WTC11 (cell line): Measurements from ENCODE around the gene AHR. TPM values are rescaled to one million over a fixed set of nuclear protein-coding genes. Genes with fewer than 3 reads are reported as not detected.

Experiments
- ATAC-seq: fragments of 200-7000 bp; cut with Tn5 transposase; 2 replicates; pipeline ENCODE4 v1.10.0; 2021; ENCODE audit warnings: mild to moderate bottlenecking, moderate library complexity
- CTCF ChIA-PET: fragments of 300-600 bp; sonication (Branson Sonifier 250); formaldehyde crosslinking; loops from one replicate; lab custom pipeline; 2021; ENCODE audit warnings: antibody characterized with exemption; lab: Charles Lee
- POLR2A ChIA-PET: fragments of 350-600 bp; sonication (Branson Sonifier 250); formaldehyde crosslinking; loops from one replicate; lab custom pipeline; 2021; ENCODE audit warnings: antibody characterized with exemption; lab: Charles Lee
- DNase-seq: peaks from one replicate; pipeline ENCODE4 v3.0.0; 2021; ENCODE audit warnings: low spot score
- H3K27ac Mint-ChIP-seq: 2 replicates; pipeline ENCODE4 v1.8.0; 2021; ENCODE audit warnings: mixed read lengths
- H3K27me3 Mint-ChIP-seq: 2 replicates; pipeline ENCODE4 v1.8.0; 2021; ENCODE audit warnings: low read depth, mild to moderate bottlenecking, moderate library complexity, mixed read lengths
- H3K36me3 Mint-ChIP-seq: 2 replicates; pipeline ENCODE4 v1.8.0; 2021; ENCODE audit warnings: mixed read lengths
- H3K4me1 Mint-ChIP-seq: 2 replicates; pipeline ENCODE4 v1.8.0; 2022; ENCODE audit warnings: mixed read lengths
- H3K4me3 Mint-ChIP-seq: 2 replicates; pipeline ENCODE4 v1.8.0; 2021; ENCODE audit warnings: mild to moderate bottlenecking, moderate library complexity, mixed read lengths
- H3K9me3 Mint-ChIP-seq: 2 replicates; pipeline ENCODE4 v1.8.0; 2021; ENCODE audit warnings: mixed read lengths
- ATF2 ChIP-seq: sonication (generic); formaldehyde crosslinking; IDR thresholded peaks from 2 replicates; pipeline ENCODE4 v1.8.1; 2022; ENCODE audit warnings: low read depth, missing genetic modification reagents, borderline replicate concordance
- CBFB ChIP-seq: sonication (generic); formaldehyde crosslinking; IDR thresholded peaks from 2 replicates; pipeline ENCODE4 v1.8.1; 2022; ENCODE audit warnings: mild to moderate bottlenecking, low read depth, missing genetic modification reagents
- CTCF ChIP-seq: fragments of 200-600 bp; IDR thresholded peaks from 2 replicates; pipeline ENCODE4 v1.8.0; 2022; ENCODE audit warnings: antibody characterized with exemption
- ESRRA ChIP-seq: sonication (generic); formaldehyde crosslinking; IDR thresholded peaks from 2 replicates; pipeline ENCODE4 v1.8.1; 2022; ENCODE audit warnings: mild to moderate bottlenecking, missing genetic modification reagents, borderline replicate concordance
- FOXP1 ChIP-seq: sonication (generic); formaldehyde crosslinking; IDR thresholded peaks from 2 replicates; pipeline ENCODE4 v1.8.0; 2022; ENCODE audit warnings: missing genetic modification reagents, mild to moderate bottlenecking, moderate library complexity, borderline replicate concordance
- GRHL2 ChIP-seq: fragments of 250-450 bp; sonication (Bioruptor Pico); IDR thresholded peaks from 2 replicates; pipeline ENCODE4 v1.8.0; 2022; ENCODE audit warnings: mild to moderate bottlenecking, moderate library complexity; ENCODE audit not compliant: insufficient replicate concordance, severe bottlenecking
- HMGA2 ChIP-seq: fragments of 250-450 bp; sonication (Bioruptor Pico); IDR thresholded peaks from 2 replicates; pipeline ENCODE4 v1.4.0; 2021; ENCODE audit warnings: mild to moderate bottlenecking, moderate library complexity
- IRF2 ChIP-seq: sonication (generic); formaldehyde crosslinking; IDR thresholded peaks from 2 replicates; pipeline ENCODE4 v1.8.0; 2022; ENCODE audit warnings: low read depth, missing genetic modification reagents, borderline replicate concordance
- MXD4 ChIP-seq: fragments of 250-450 bp; sonication (Bioruptor Pico); IDR thresholded peaks from 2 replicates; pipeline ENCODE4 v1.8.0; 2021; ENCODE audit warnings: mild to moderate bottlenecking, moderate library complexity, borderline replicate concordance
- MYBL2 ChIP-seq: sonication (generic); formaldehyde crosslinking; IDR thresholded peaks from 2 replicates; pipeline ENCODE4 v1.8.1; 2023; ENCODE audit warnings: mild to moderate bottlenecking, moderate library complexity, missing genetic modification reagents
- NFATC4 ChIP-seq: fragments of 250-450 bp; sonication (Bioruptor Pico); IDR thresholded peaks from 2 replicates; pipeline ENCODE4 v1.9.0; 2021; ENCODE audit warnings: mild to moderate bottlenecking
- PRRX2 ChIP-seq: fragments of 250-450 bp; sonication (Bioruptor Pico); IDR thresholded peaks from 2 replicates; pipeline ENCODE4 v1.8.0; 2021; ENCODE audit warnings: mild to moderate bottlenecking
- SOX15 ChIP-seq: fragments of 250-450 bp; sonication (Bioruptor Pico); IDR thresholded peaks from 2 replicates; pipeline ENCODE4 v1.9.0; 2021; ENCODE audit warnings: mild to moderate bottlenecking
- TEAD1 ChIP-seq: sonication (generic); formaldehyde crosslinking; IDR thresholded peaks from 2 replicates; pipeline ENCODE4 v1.8.0; 2022; ENCODE audit warnings: mild to moderate bottlenecking, missing genetic modification reagents
- TEAD4 ChIP-seq: sonication (generic); formaldehyde crosslinking; IDR thresholded peaks from 2 replicates; pipeline ENCODE4 v1.8.0; 2022; ENCODE audit warnings: mild to moderate bottlenecking, missing genetic modification reagents
- ZNF138 ChIP-seq: sonication (generic); formaldehyde crosslinking; conservative IDR thresholded peaks from 2 replicates; pipeline ENCODE4 v1.8.1; 2022; ENCODE audit warnings: mild to moderate bottlenecking, moderate library complexity, missing genetic modification reagents
- ZNF396 ChIP-seq: fragments of 250-450 bp; sonication (Bioruptor Pico); IDR thresholded peaks from 2 replicates; pipeline ENCODE4 v1.8.0; 2021; ENCODE audit warnings: mild to moderate bottlenecking, moderate library complexity, borderline replicate concordance
- ZNF423 ChIP-seq: fragments of 250-450 bp; sonication (Bioruptor Pico); IDR thresholded peaks from 2 replicates; pipeline ENCODE4 v2.1.2; 2022; ENCODE audit warnings: mild to moderate bottlenecking, moderate library complexity
- ZNF512 ChIP-seq: sonication (generic); formaldehyde crosslinking; IDR thresholded peaks from 2 replicates; pipeline ENCODE4 v1.8.1; 2022; ENCODE audit warnings: missing genetic modification reagents, borderline replicate concordance
- total RNA-seq: library from RNA; stranded (reverse); gene quantifications from 3 replicates; pipeline ENCODE4 v1.2.3, GENCODE V29; 2021
- TF ChIP-seq, protein P1 (sequence below): sonication (generic); formaldehyde crosslinking; IDR thresholded peaks from 2 replicates; pipeline ENCODE4 v1.8.0; 2022; ENCODE audit warnings: missing genetic modification reagents
- TF ChIP-seq, protein P2 (sequence below): fragments of 250-450 bp; sonication (Bioruptor Pico); IDR thresholded peaks from 2 replicates; pipeline ENCODE4 v1.9.0; 2021; ENCODE audit warnings: moderate library complexity, mild to moderate bottlenecking, inconsistent platforms, borderline replicate concordance
- TF ChIP-seq, protein P3 (sequence below): sonication (generic); formaldehyde crosslinking; IDR thresholded peaks from 2 replicates; pipeline ENCODE4 v1.8.1; 2023; ENCODE audit warnings: mild to moderate bottlenecking, moderate library complexity, missing genetic modification reagents
- TF ChIP-seq, protein P4 (sequence below): sonication (generic); formaldehyde crosslinking; IDR thresholded peaks from 2 replicates; pipeline ENCODE4 v1.8.1; 2023; ENCODE audit warnings: mild to moderate bottlenecking, missing genetic modification reagents, moderate library complexity

The AHR gene
- total RNA-seq, 1 experiment from 2014 or later: 5.8 TPM

GRCh38 chr7:17374157-17374556 lies 75.7 kb downstream of the AHR start:
- no peak for ATAC-seq
- CTCF ChIA-PET: no interaction called here
- Mint-ChIP-seq H3K4me3 (no peak overlapping the region), H3K9me3 (no peaks in the 10 kb centered on the region), H3K4me1 (peaks cover 3% of the 10 kb centered on the region; the same call in 1 of the 2 replicates), H3K27me3 (no peaks in the 10 kb centered on the region), H3K36me3 (no peaks in the 10 kb centered on the region), H3K27ac (no peak overlapping the region)
- TF ChIP-seq FOXP1 (no peak), TEAD4 (CRISPR knock-in tag) (no peak), PRRX2 (CRISPR knock-in tag) (no peak), NFATC4 (no peak)
- TF ChIP-seq, protein P1, sequence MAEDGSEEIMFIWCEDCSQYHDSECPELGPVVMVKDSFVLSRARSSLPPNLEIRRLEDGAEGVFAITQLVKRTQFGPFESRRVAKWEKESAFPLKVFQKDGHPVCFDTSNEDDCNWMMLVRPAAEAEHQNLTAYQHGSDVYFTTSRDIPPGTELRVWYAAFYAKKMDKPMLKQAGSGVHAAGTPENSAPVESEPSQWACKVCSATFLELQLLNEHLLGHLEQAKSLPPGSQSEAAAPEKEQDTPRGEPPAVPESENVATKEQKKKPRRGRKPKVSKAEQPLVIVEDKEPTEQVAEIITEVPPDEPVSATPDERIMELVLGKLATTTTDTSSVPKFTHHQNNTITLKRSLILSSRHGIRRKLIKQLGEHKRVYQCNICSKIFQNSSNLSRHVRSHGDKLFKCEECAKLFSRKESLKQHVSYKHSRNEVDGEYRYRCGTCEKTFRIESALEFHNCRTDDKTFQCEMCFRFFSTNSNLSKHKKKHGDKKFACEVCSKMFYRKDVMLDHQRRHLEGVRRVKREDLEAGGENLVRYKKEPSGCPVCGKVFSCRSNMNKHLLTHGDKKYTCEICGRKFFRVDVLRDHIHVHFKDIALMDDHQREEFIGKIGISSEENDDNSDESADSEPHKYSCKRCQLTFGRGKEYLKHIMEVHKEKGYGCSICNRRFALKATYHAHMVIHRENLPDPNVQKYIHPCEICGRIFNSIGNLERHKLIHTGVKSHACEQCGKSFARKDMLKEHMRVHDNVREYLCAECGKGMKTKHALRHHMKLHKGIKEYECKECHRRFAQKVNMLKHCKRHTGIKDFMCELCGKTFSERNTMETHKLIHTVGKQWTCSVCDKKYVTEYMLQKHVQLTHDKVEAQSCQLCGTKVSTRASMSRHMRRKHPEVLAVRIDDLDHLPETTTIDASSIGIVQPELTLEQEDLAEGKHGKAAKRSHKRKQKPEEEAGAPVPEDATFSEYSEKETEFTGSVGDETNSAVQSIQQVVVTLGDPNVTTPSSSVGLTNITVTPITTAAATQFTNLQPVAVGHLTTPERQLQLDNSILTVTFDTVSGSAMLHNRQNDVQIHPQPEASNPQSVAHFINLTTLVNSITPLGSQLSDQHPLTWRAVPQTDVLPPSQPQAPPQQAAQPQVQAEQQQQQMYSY (CRISPR knock-in tag): no peak
- no peak for DNase-seq
- POLR2A ChIA-PET: no interaction called here

GRCh38 chr7:17374654-17375053 lies 76.2 kb downstream of the AHR start:
- Mint-ChIP-seq H3K4me1 (peaks cover 3% of the 10 kb centered on the region; the same call in 1 of the 2 replicates), H3K9me3 (no peaks in the 10 kb centered on the region), H3K27me3 (no peaks in the 10 kb centered on the region), H3K27ac (no peak overlapping the region), H3K36me3 (no peaks in the 10 kb centered on the region), H3K4me3 (no peak overlapping the region)
- DNase-seq: no peak
- no peak for ATAC-seq
- CTCF ChIA-PET: no interaction called here
- POLR2A ChIA-PET: no interaction called here
- TF ChIP-seq ESRRA (no peak), ZNF423 (no peak), MYBL2 (no peak), GRHL2 (CRISPR knock-in tag) (no peak), CBFB (CRISPR knock-in tag) (no peak), ZNF512 (no peak), CTCF (no peak), IRF2 (CRISPR knock-in tag) (no peak), MXD4 (no peak), ZNF138 (CRISPR knock-in tag) (no peak), TEAD1 (CRISPR knock-in tag) (no peak), HMGA2 (CRISPR knock-in tag) (no peak), ATF2 (CRISPR knock-in tag) (no peak), ZNF396 (CRISPR knock-in tag) (no peak), SOX15 (CRISPR knock-in tag) (no peak)
- TF ChIP-seq, protein P2, sequence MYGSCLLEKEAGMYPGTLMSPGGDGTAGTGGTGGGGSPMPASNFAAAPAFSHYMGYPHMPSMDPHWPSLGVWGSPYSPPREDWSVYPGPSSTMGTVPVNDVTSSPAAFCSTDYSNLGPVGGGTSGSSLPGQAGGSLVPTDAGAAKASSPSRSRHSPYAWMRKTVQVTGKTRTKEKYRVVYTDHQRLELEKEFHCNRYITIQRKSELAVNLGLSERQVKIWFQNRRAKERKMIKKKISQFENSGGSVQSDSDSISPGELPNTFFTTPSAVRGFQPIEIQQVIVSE (CRISPR knock-in tag): no peak
- TF ChIP-seq, protein P3, sequence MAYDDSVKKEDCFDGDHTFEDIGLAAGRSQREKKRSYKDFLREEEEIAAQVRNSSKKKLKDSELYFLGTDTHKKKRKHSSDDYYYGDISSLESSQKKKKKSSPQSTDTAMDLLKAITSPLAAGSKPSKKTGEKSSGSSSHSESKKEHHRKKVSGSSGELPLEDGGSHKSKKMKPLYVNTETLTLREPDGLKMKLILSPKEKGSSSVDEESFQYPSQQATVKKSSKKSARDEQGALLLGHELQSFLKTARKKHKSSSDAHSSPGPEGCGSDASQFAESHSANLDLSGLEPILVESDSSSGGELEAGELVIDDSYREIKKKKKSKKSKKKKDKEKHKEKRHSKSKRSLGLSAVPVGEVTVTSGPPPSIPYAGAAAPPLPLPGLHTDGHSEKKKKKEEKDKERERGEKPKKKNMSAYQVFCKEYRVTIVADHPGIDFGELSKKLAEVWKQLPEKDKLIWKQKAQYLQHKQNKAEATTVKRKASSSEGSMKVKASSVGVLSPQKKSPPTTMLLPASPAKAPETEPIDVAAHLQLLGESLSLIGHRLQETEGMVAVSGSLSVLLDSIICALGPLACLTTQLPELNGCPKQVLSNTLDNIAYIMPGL (CRISPR knock-in tag): no peak
- TF ChIP-seq, protein P4, sequence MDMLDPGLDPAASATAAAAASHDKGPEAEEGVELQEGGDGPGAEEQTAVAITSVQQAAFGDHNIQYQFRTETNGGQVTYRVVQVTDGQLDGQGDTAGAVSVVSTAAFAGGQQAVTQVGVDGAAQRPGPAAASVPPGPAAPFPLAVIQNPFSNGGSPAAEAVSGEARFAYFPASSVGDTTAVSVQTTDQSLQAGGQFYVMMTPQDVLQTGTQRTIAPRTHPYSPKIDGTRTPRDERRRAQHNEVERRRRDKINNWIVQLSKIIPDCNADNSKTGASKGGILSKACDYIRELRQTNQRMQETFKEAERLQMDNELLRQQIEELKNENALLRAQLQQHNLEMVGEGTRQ (CRISPR knock-in tag): no peak
